Subcutaneous abdominal adipose tissue (tissue), 5 donors: ENCODE measurements around the gene FARP1.
"Not testable (repeated sequence)": the region's sequence is repeated elsewhere in the genome, so short reads cannot be mapped to it uniquely, and the experiment has no call there.

Experiments used
- H3K27ac ChIP-seq: one replicate; pipeline ENCODE4 v1.7.0; 2013; ENCODE audit warnings: low read depth, mild to moderate bottlenecking, inconsistent platforms, low read length, moderate library complexity
- H3K27me3 ChIP-seq, 5 donors: one replicate each; pipeline ENCODE4 v1.7.0; 2013; ENCODE audit warnings: low read length in 5 of 5, inconsistent platforms in 1 of 5; ENCODE audit not compliant: control insufficient read depth in 5 of 5, insufficient read depth in 4 of 5
- H3K36me3 ChIP-seq, 5 donors: one replicate each; pipeline ENCODE4 v1.7.0; 2013; ENCODE audit warnings: low read length in 5 of 5; ENCODE audit not compliant: control insufficient read depth in 5 of 5, insufficient read depth in 5 of 5
- H3K4me1 ChIP-seq, 5 donors: one replicate each; pipeline ENCODE4 v1.7.0; 2013; ENCODE audit warnings: low read length in 5 of 5, mild to moderate bottlenecking in 3 of 5, moderate library complexity in 1 of 5; ENCODE audit not compliant: control insufficient read depth in 5 of 5, insufficient read depth in 5 of 5
- H3K4me3 ChIP-seq, 5 donors: one replicate each; pipeline ENCODE4 v1.7.0; 2013; ENCODE audit warnings: low read length in 5 of 5, low read depth in 1 of 5
- H3K9ac ChIP-seq, 5 donors: one replicate each; pipeline ENCODE4 v1.7.0; 2013; ENCODE audit warnings: low read length in 5 of 5, mild to moderate bottlenecking in 4 of 5, moderate library complexity in 3 of 5
- H3K9me3 ChIP-seq, 5 donors: one replicate each; pipeline ENCODE4 v1.7.0; 2013; ENCODE audit warnings: low read length in 5 of 5; ENCODE audit not compliant: control insufficient read depth in 5 of 5
- donor health status: healthy.
- donor health status: healthy.
- donor health status: healthy.
- donor health status: healthy.
- donor health status: healthy.

The FARP1 gene

GRCh38 chr13:98230762-98231161 lies 87.9 kb downstream of the FARP1 start:
- not testable (repeated sequence) for H3K9ac ChIP-seq, H3K36me3 ChIP-seq, H3K9me3 ChIP-seq, H3K27me3 ChIP-seq, H3K27ac ChIP-seq, H3K4me3 ChIP-seq
- peaks cover 0 to 23% (median 4%) of the 10 kb centered on the region in 5 donors for H3K4me1 ChIP-seq

- Histone ChIP-seq H3K9ac (no peak overlapping the region), H3K4me3 (no peak overlapping the region), H3K36me3 (no peaks in the 10 kb centered on the region), H3K4me1 (peaks cover 0 to 23% (median 4%) of the 10 kb centered on the region in 5 donors), H3K27me3 (no peaks in the 10 kb centered on the region), H3K27ac (no peak overlapping the region), H3K9me3 (no peaks in the 10 kb centered on the region)
Measured at GRCh38 chr13:98232456-98232855, 89.6 kb downstream of the FARP1 start.

- H3K27me3 ChIP-seq, result no peaks in the 10 kb centered on the region
- H3K4me3 ChIP-seq, result no peak overlapping the region
- H3K9ac ChIP-seq, result no peak overlapping the region
- H3K27ac ChIP-seq, result no peak overlapping the region
- H3K36me3 ChIP-seq, result no peaks in the 10 kb centered on the region
- peaks cover 0 to 23% (median 4%) of the 10 kb centered on the region in 5 donors for H3K4me1 ChIP-seq
- no peaks in the 10 kb centered on the region for H3K9me3 ChIP-seq
Measured at GRCh38 chr13:98233127-98233526, 90.2 kb downstream of the FARP1 start.

- peaks cover 0 to 15% (median 4%) of the 10 kb centered on the region in 5 donors for H3K4me1 ChIP-seq
- H3K9me3 ChIP-seq, result no peaks in the 10 kb centered on the region
- no peak overlapping the region for H3K4me3 ChIP-seq
- H3K36me3 ChIP-seq, result no peaks in the 10 kb centered on the region
- H3K9ac ChIP-seq, result no peak overlapping the region
- no peak overlapping the region for H3K27ac ChIP-seq
- H3K27me3 ChIP-seq, result no peaks in the 10 kb centered on the region
Measured at GRCh38 chr13:98234348-98234747, 91.5 kb downstream of the FARP1 start.

- H3K27me3 ChIP-seq, result no peaks in the 10 kb centered on the region
- no peaks in the 10 kb centered on the region for H3K36me3 ChIP-seq
- H3K9ac ChIP-seq, result no peak overlapping the region
- peaks cover 0 to 10% (median 0%) of the 10 kb centered on the region in 5 donors for H3K4me1 ChIP-seq
- H3K9me3 ChIP-seq, result no peaks in the 10 kb centered on the region
- no peak overlapping the region for H3K4me3 ChIP-seq
- H3K27ac ChIP-seq, result no peak overlapping the region
Measured at GRCh38 chr13:98236197-98236596, 93.3 kb downstream of the FARP1 start.

GRCh38 chr13:98237331-98237730 lies 94.4 kb downstream of the FARP1 start:
- Histone ChIP-seq H3K27ac (no peak overlapping the region), H3K4me3 (no peak overlapping the region)

GRCh38 chr13:98239162-98240076 lies 96.5 kb downstream of the FARP1 start:
- H3K9ac ChIP-seq, result no peak overlapping the region
- no peaks in the 10 kb centered on the region for H3K9me3 ChIP-seq
- no peaks in the 10 kb centered on the region for H3K36me3 ChIP-seq
- no peaks in the 10 kb centered on the region for H3K27me3 ChIP-seq
- no peaks in the 10 kb centered on the region for H3K4me1 ChIP-seq
- no peak overlapping the region for H3K27ac ChIP-seq
- no peak overlapping the region for H3K4me3 ChIP-seq

More at GRCh38 chr13:98237331-98237730, 94.4 kb downstream of the FARP1 start:
- H3K9ac ChIP-seq, result no peak overlapping the region
- H3K36me3 ChIP-seq, result no peaks in the 10 kb centered on the region
- no peaks in the 10 kb centered on the region for H3K9me3 ChIP-seq
- H3K27me3 ChIP-seq, result no peaks in the 10 kb centered on the region
- peaks cover 0 to 10% (median 0%) of the 10 kb centered on the region in 5 donors for H3K4me1 ChIP-seq

GRCh38 chr13:98240135-98240534 lies 97.2 kb downstream of the FARP1 start:
- Histone ChIP-seq H3K36me3 (no peaks in the 10 kb centered on the region), H3K4me1 (peaks cover 0 to 2% (median 0%) of the 10 kb centered on the region in 5 donors), H3K27me3 (no peaks in the 10 kb centered on the region), H3K9me3 (no peaks in the 10 kb centered on the region), H3K4me3 (no peak overlapping the region), H3K27ac (no peak overlapping the region), H3K9ac (no peak overlapping the region)

GRCh38 chr13:98240974-98241373 lies 98.1 kb downstream of the FARP1 start:
- no peak overlapping the region for H3K9ac ChIP-seq
- no peaks in the 10 kb centered on the region for H3K27me3 ChIP-seq
- H3K27ac ChIP-seq, result no peak overlapping the region
- no peaks in the 10 kb centered on the region for H3K9me3 ChIP-seq
- peaks cover 0 to 3% (median 0%) of the 10 kb centered on the region in 5 donors for H3K4me1 ChIP-seq
- H3K36me3 ChIP-seq, result no peaks in the 10 kb centered on the region
- no peak overlapping the region for H3K4me3 ChIP-seq

- Histone ChIP-seq H3K27me3 (no peaks in the 10 kb centered on the region), H3K4me3 (no peak overlapping the region)
Measured at GRCh38 chr13:98241976-98242375, 99.1 kb downstream of the FARP1 start.

More at GRCh38 chr13:98241976-98242375, 99.1 kb downstream of the FARP1 start:
- Histone ChIP-seq H3K4me1 (peaks cover 0 to 3% (median 0%) of the 10 kb centered on the region in 5 donors), H3K9me3 (no peaks in the 10 kb centered on the region), H3K36me3 (no peaks in the 10 kb centered on the region), H3K27ac (no peak overlapping the region), H3K9ac (no peak overlapping the region)
